OCI-LY7 (cell line): ENCODE data around the gene EYS.
"Not testable (repeated sequence)": the region's sequence is repeated elsewhere in the genome, so short reads cannot be mapped to it uniquely, and the experiment has no call there.

Experiments used
- CTCF ChIP-seq: fragments of 200-600 bp; sonication (generic); conservative IDR thresholded peaks from 2 replicates; pipeline ENCODE4 v1.5.1; 2014; ENCODE audit warnings: mild to moderate bottlenecking, antibody characterized with exemption, low read length, moderate library complexity, mixed read lengths
- EZH2phosphoT487 ChIP-seq: fragments of 200-600 bp; sonication (generic); IDR thresholded peaks from 2 replicates; pipeline ENCODE4 v1.6.1; 2018; ENCODE audit warnings: low read depth, borderline replicate concordance, mild to moderate bottlenecking, mixed run types, antibody characterized with exemption, low read length, moderate library complexity, mixed read lengths

GRCh38 chr6:63828678-63829077 is 1878.3 kb downstream of the EYS start:
- TF ChIP-seq CTCF, EZH2phosphoT487: not testable (repeated sequence)
